Adipocyte (in vitro differentiated cells): ENCODE results near the gene SCAF1.
A peak's percentile ranks its signal among the peaks of the same experiment; 100 is the strongest.

Experiments used
- DNase-seq: peaks from one replicate; pipeline ENCODE4 v3.0.0-alpha.2; 2015; ENCODE audit warnings: low read depth
- H3K27me3 ChIP-seq: replicated peaks from 2 replicates; pipeline ENCODE4 v1.7.0; 2013; ENCODE audit warnings: mild to moderate bottlenecking, low read length, moderate library complexity; ENCODE audit not compliant: control insufficient read depth, insufficient read depth
- H3K36me3 ChIP-seq: 2 replicates; pipeline ENCODE4 v1.7.0; 2013; ENCODE audit warnings: low read length, mild to moderate bottlenecking, moderate library complexity; ENCODE audit not compliant: control insufficient read depth, insufficient read depth, severe bottlenecking
- H3K4me1 ChIP-seq: 2 replicates; pipeline ENCODE4 v1.7.0; 2013; ENCODE audit warnings: mild to moderate bottlenecking, low read length, moderate library complexity; ENCODE audit not compliant: control insufficient read depth, insufficient read depth
- H3K4me3 ChIP-seq: 2 replicates; pipeline ENCODE4 v1.7.0; 2013; ENCODE audit warnings: mild to moderate bottlenecking, low read length, moderate library complexity
- H3K9ac ChIP-seq: 2 replicates; pipeline ENCODE4 v1.7.0; 2013; ENCODE audit warnings: mild to moderate bottlenecking, low read length, moderate library complexity
- H3K9me3 ChIP-seq: 2 replicates; pipeline ENCODE4 v1.7.0; 2013; ENCODE audit warnings: mild to moderate bottlenecking, low read length, moderate library complexity; ENCODE audit not compliant: control insufficient read depth

Gene SCAF1

GRCh38 chr19:49664171-49665035 is 22.4 kb downstream of the SCAF1 start:
- Histone ChIP-seq H3K9ac (peak overlapping the region; percentile 91), H3K4me1 (peaks cover 17% of the 10 kb centered on the region), H3K36me3 (peaks cover 33% of the 10 kb centered on the region), H3K27me3 (no peaks in the 10 kb centered on the region), H3K4me3 (peak overlapping the region; percentile 88), H3K9me3 (no peaks in the 10 kb centered on the region)
- DNase-seq, result peak; percentile 96

DNA sequence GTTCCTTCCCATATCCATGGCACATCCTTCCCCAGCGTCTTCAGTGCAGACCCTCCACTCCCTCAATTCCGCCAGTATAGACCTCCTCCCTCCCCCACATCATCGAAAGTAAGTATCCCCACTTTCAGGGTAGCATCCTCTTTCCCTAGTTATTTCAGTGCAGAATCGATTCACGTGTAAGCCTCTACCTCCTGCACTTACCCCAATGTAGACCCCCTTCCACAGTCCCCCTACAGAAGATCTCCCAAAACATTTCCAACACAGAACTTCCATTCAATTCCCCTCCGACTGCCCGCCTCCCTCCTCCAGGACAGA is 23.0 kb downstream of the SCAF1 start:
- H3K9me3 ChIP-seq, result no peaks in the 10 kb centered on the region
- H3K36me3 ChIP-seq, result peaks cover 27% of the 10 kb centered on the region

GRCh38 chr19:49665351-49666119 is 23.5 kb downstream of the SCAF1 start, which contains the start of the genes BCL2L12 and IRF3:
TSS of gene BCL2L12 (plus strand) at chr19:49665933. CDS start at chr19:49666693, 760 bp downstream.
TSS of gene IRF3 (minus strand) at chr19:49665857. CDS start at chr19:49664838, 1,019 bp downstream.
- Histone ChIP-seq H3K36me3 (peaks cover 21% of the 10 kb centered on the region), H3K4me3 (peak within 1 kb of the TSS; percentile 88), H3K27me3 (no peaks in the 10 kb centered on the region), H3K9ac (peak within 1 kb of the TSS; percentile 91), H3K9me3 (no peaks in the 10 kb centered on the region), H3K4me1 (peaks cover 17% of the 10 kb centered on the region)
- peak; percentile 99 for DNase-seq

More for the DNA sequence above, 23.0 kb downstream of the SCAF1 start:
- no peaks in the 10 kb centered on the region for H3K27me3 ChIP-seq
- DNase-seq, result no peak
- H3K9ac ChIP-seq, result peak overlapping the region; percentile 91
- peaks cover 17% of the 10 kb centered on the region for H3K4me1 ChIP-seq
- peak overlapping the region; percentile 88 for H3K4me3 ChIP-seq

GRCh38 chr19:49666120-49666444 is 24.1 kb downstream of the SCAF1 start:
- no peaks in the 10 kb centered on the region for H3K9me3 ChIP-seq
- peak overlapping the region; percentile 91 for H3K9ac ChIP-seq
- H3K36me3 ChIP-seq, result peaks cover 17% of the 10 kb centered on the region
- DNase-seq, result no peak
- peak overlapping the region; percentile 88 for H3K4me3 ChIP-seq
- H3K27me3 ChIP-seq, result no peaks in the 10 kb centered on the region
- peaks cover 17% of the 10 kb centered on the region for H3K4me1 ChIP-seq

DNA sequence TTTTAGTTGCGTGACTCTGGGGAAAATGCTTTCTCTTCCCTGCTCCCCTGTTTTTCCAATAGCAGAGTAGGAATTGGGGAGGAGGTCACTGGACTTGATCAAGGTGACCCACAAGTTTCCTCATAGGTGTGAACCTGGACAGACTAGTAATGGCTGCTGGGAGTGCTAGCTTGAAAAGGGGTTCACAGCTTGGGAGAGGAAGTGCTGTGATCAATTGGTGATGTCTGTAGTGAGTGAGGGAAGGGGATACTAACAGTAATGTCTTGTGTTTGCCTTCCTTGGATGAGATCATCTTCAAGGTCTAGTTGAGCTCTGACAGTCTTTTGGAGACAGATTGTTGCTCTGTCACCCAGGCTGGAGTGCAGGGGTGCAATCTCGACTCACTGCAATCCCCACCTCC is 25.5 kb downstream of the SCAF1 start:
- Histone ChIP-seq H3K4me3 (no peak overlapping the region), H3K9ac (no peak overlapping the region), H3K9me3 (no peaks in the 10 kb centered on the region), H3K27me3 (no peaks in the 10 kb centered on the region), H3K36me3 (peaks cover 5% of the 10 kb centered on the region), H3K4me1 (peaks cover 23% of the 10 kb centered on the region)
- DNase-seq, result no peak

GRCh38 chr19:49669516-49669915 is 27.5 kb downstream of the SCAF1 start:
- DNase-seq, result no peak
- no peak overlapping the region for H3K4me3 ChIP-seq
- no peaks in the 10 kb centered on the region for H3K9me3 ChIP-seq
- H3K9ac ChIP-seq, result no peak overlapping the region
- H3K27me3 ChIP-seq, result no peaks in the 10 kb centered on the region
- H3K4me1 ChIP-seq, result peaks cover 17% of the 10 kb centered on the region
- no peaks in the 10 kb centered on the region for H3K36me3 ChIP-seq

GRCh38 chr19:49672131-49672919 is 30.3 kb downstream of the SCAF1 start:
- no peaks in the 10 kb centered on the region for H3K9me3 ChIP-seq
- H3K4me1 ChIP-seq, result peaks cover 6% of the 10 kb centered on the region
- no peaks in the 10 kb centered on the region for H3K36me3 ChIP-seq
- H3K4me3 ChIP-seq, result no peak overlapping the region
- peak overlapping the region; percentile 67 for H3K9ac ChIP-seq
- H3K27me3 ChIP-seq, result no peaks in the 10 kb centered on the region
- DNase-seq, result peak; percentile 91

- H3K9ac ChIP-seq, result peak overlapping the region; percentile 95
- peak overlapping the region; percentile 80 for H3K4me3 ChIP-seq
- no peaks in the 10 kb centered on the region for H3K27me3 ChIP-seq
- no peaks in the 10 kb centered on the region for H3K9me3 ChIP-seq
- peaks cover 33% of the 10 kb centered on the region for H3K4me1 ChIP-seq
- DNase-seq, result peak; percentile 94
- no peaks in the 10 kb centered on the region for H3K36me3 ChIP-seq
Measured at GRCh38 chr19:49676136-49676783, 34.3 kb downstream of the SCAF1 start.

GRCh38 chr19:49676784-49677230 is 34.8 kb downstream of the SCAF1 start:
- peak; percentile 100 for DNase-seq
- Histone ChIP-seq H3K4me3 (peak overlapping the region; percentile 97), H3K9ac (peak overlapping the region; percentile 99), H3K9me3 (no peaks in the 10 kb centered on the region), H3K4me1 (peaks cover 36% of the 10 kb centered on the region), H3K36me3 (peaks cover 2% of the 10 kb centered on the region), H3K27me3 (no peaks in the 10 kb centered on the region)

- H3K36me3 ChIP-seq, result peaks cover 8% of the 10 kb centered on the region
- peak within 1 kb of the TSS; percentile 99 for H3K9ac ChIP-seq
- no peaks in the 10 kb centered on the region for H3K9me3 ChIP-seq
- peak; percentile 62 for DNase-seq
- no peaks in the 10 kb centered on the region for H3K27me3 ChIP-seq
- peaks cover 36% of the 10 kb centered on the region for H3K4me1 ChIP-seq
- peak within 1 kb of the TSS; percentile 97 for H3K4me3 ChIP-seq
Measured at GRCh38 chr19:49677231-49677900, 35.4 kb downstream of the SCAF1 start, which contains the start of gene PRMT1. TSS of gene PRMT1 (plus strand) at chr19:49677271. CDS start at chr19:49677281, 10 bp downstream.
